CD4-positive, alpha-beta T cell treated with Interleukin-1 beta for 1 hour (primary cell): ENCODE results near the gene MRC2.

ENCODE experiments used
- DNase-seq, 2 donors: peaks; one replicate each; pipeline ENCODE4 v3.0.0-alpha.2; 2020 to 2022

Gene MRC2

GRCh38 chr17:62664336-62665120 lies 37.1 kb downstream of the MRC2 start:
- DNase-seq, result no peak

- DNase-seq, result no peak
Observed at GRCh38 chr17:62665599-62665998, 38.1 kb downstream of the MRC2 start.

- no peak for DNase-seq
Observed at GRCh38 chr17:62666061-62666800, 38.8 kb downstream of the MRC2 start.

GRCh38 chr17:62666801-62667591 lies 39.5 kb downstream of the MRC2 start:
- no peak for DNase-seq

GRCh38 chr17:62668091-62668804 lies 40.8 kb downstream of the MRC2 start:
- DNase-seq, result no peak

- no peak for DNase-seq
Observed at GRCh38 chr17:62670202-62670821, 42.8 kb downstream of the MRC2 start.

- no peak for DNase-seq
Observed at GRCh38 chr17:62671553-62671952, 44.1 kb downstream of the MRC2 start.

GRCh38 chr17:62672957-62673356 lies 45.5 kb downstream of the MRC2 start:
- DNase-seq, result no peak

GRCh38 chr17:62673614-62674362 lies 46.3 kb downstream of the MRC2 start:
- DNase-seq, result no peak

- no peak for DNase-seq
Observed at GRCh38 chr17:62674363-62674739, 46.9 kb downstream of the MRC2 start.

- no peak for DNase-seq
Observed at GRCh38 chr17:62674841-62675240, 47.4 kb downstream of the MRC2 start.

GRCh38 chr17:62675260-62675659 lies 47.8 kb downstream of the MRC2 start:
- no peak for DNase-seq

- DNase-seq, result no peak
Observed at GRCh38 chr17:62675701-62676100, 48.2 kb downstream of the MRC2 start.

- no peak for DNase-seq
Observed at GRCh38 chr17:62676231-62676943, 48.9 kb downstream of the MRC2 start.

- DNase-seq, result no peak
Observed at GRCh38 chr17:62676952-62677596, 49.6 kb downstream of the MRC2 start.

- DNase-seq, result no peak
Observed at GRCh38 chr17:62678214-62678919, 50.9 kb downstream of the MRC2 start.

- no peak for DNase-seq
Observed at GRCh38 chr17:62679866-62680377, 52.5 kb downstream of the MRC2 start.

- no peak for DNase-seq
Observed at GRCh38 chr17:62680541-62681052, 53.1 kb downstream of the MRC2 start.
